Activated CD4-positive, alpha-beta T cell treated with anti-CD3 and anti-CD28 coated beads, Interleukin-2, amount 50 U/mL, for 1 hour (primary cell): ENCODE results near the gene LYVE1.
"Not testable (repeated sequence)": the region's sequence is repeated elsewhere in the genome, so short reads cannot be mapped to it uniquely, and the experiment has no call there.

Source experiments
- DNase-seq: peaks from one replicate; pipeline ENCODE4 v3.0.0-alpha.2; 2020

LYVE1 gene, protein sequence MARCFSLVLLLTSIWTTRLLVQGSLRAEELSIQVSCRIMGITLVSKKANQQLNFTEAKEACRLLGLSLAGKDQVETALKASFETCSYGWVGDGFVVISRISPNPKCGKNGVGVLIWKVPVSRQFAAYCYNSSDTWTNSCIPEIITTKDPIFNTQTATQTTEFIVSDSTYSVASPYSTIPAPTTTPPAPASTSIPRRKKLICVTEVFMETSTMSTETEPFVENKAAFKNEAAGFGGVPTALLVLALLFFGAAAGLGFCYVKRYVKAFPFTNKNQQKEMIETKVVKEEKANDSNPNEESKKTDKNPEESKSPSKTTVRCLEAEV

DNA sequence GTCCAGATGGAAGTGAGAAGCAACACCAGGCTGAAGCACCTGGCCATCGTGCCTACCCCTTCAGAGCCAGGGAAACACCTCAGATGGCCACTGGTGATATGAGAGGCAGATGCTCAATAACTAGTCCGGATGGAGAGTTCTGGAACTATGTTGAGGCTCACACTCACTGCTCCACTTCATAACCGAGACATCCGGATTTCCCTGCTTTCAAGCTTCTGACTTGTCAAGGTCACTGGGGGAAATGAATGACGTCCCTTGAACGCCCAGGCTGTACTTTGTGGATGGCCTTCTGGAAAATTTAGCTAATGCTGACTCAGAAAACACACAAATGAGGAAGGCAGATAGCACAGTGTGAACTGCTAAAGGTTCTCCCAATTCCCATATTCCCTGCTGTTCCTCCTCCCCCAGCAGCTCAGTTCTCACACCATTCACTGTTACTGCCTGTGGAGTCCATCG is at the start of gene LYVE1:
Gene LYVE1, minus strand, starts transcription at position 180 of the 456 bp plus-strand sequence. Its CDS starts 133 bp downstream, at position 47.
- no peak for DNase-seq

DNA sequence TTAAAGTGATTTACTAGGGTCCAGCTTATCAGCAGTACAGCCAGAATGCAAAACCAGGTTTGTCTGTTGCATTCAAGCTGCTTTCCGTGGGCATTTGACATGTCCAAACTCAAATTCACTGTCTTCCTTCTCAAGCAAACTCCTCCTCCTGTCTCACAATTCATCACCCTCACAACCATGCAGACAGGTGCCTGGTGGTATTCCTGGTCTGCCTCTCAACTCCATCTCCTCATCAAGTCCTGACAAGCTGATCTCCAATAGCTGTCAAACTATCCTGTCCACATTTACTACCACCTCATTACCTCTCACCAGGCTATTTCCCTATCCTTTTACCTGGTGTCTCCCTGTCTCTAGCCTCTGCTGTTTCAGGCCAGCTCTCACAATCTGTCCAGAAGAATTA is 49.1 kb upstream of the LYVE1 start:
- no peak for DNase-seq

DNA sequence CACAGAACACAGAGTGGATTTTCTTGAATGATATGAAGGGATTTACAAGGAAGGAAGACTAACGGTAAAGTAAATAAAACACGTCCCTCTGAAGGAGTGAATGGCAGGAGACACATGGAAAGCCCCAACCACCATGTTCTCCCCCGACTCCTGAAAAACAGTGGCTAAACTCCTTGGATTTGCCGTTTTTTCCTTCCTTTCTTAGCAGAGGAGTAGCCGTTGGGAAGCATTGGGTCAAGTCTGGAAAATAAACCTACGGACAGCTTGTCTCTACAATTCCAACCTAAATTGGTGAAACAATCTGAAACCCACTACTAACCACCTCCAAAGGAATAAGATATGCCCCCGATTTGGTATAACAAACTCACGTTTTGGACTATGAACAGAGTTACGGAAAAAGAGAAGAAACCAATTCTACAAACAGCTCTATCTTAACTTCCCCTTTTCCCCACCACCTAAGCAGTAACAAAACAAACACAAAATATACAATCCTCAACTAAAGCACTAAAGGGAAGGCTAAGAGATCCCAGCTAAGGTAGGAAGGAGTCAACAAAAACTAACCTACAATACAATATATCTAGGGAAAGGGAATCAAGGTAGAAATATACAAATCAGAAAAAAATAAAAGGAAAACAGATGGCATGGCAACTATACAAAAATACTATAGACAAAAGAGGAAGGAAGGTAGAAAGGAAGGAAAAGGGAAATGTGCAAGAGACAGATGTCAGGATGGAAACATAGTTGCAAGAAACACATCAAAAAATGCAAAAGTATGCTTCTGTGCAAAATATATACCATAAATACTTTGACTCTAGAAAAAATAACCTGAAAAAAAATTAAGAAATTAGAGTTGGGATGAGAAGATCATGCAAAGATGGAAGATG is 43.8 kb upstream of the LYVE1 start:
- no peak for DNase-seq

DNA sequence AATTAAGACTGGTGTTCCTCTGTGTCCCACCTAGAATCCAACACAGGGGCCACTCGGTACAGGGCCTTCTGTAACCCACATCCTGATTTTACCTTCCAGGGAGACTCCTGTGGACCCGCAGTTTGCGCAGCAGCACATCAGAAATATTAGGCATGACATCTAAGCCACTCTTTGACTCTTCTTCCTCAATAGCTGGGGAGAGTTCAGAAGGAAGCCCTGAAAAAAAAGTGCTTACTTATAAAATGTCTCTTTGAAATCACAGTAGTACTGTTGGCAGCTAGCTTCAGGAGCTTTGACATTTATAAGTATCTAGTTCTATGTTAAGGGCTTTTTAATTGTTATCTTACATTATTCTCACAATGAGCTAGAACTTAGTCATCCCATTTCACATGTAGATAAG is 41.2 kb upstream of the LYVE1 start:
- no peak for DNase-seq

DNA sequence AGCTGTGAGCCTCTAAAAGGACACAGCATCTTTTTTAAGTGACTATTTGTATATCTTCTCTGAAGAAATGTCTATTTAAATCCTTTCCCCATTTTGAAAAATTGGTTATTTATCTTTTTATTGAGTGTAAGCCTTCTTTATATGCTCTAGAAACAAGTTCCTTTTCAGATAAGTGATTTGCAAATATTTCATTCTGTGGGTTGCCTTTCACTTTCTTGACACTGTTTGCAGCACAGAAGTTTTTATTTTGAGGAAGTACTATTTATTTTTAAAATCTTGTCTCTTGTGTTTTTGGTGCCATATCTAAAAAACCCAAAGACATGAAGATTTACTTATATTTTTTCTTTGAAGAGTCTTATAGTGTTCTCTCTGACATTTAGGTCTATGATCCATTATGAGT is 40.1 kb upstream of the LYVE1 start:
- DNase-seq: no peak

DNA sequence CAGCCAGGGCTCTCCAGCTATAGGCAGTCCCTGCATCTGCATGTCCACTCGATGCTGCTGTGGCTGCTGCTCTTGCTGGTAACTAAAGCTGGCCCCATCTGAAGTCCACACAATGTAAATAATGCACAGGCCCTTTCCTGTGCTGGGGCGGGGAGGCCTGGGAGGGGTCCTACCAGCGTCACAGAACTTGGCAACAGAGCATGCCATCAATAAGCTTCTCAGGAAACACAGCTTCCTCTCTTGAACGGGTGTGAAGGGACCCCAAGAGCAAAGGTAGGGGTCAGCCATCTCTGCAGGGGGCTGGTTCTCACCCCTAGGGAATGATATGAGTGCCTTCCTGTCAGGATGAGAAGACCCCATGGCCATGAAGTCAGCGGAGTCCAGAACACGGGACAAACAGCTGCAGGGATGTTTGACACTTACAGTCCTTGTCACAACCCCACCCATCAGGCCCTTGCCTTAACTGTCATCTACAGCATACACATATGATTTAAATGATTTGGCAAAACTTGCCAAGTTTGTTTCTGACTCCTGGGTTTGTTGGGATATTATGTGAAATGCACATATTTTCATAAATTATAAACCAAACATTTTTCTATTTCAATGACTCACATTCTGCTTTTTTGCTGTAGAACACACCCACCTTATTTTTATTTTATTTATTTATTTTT is 39.1 kb upstream of the LYVE1 start:
- DNase-seq: no peak

DNA sequence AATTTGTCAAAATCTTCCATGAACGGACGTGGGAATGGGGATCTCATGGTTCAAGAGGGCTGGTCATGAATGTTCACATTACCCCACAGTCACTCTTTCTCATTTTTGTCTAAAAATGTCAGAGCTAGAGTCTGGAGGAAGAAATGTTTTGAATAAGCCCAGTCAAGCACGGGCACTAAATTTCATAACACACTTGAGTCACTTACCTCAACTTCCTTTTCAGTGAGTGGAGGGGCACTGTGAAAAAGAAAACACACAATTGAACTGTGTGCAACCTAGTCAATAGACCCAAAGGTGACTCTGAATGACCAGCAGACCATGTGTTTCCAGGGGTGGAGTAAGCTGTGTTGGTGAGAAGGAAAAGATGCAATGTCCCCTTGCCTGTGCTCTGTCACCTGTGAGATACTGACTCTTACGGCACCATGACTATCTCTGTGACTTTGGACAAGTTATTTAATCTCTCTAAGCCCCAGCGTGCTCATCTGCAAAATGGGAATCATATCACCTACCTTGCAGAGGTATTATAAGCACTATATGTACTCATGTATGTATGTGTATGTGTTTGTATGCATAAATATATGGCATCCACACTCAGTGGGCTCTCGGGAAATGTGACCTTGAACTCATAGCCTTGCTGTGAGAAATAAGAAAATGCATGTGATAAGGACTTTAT is 38.2 kb upstream of the LYVE1 start:
- no peak for DNase-seq

DNA sequence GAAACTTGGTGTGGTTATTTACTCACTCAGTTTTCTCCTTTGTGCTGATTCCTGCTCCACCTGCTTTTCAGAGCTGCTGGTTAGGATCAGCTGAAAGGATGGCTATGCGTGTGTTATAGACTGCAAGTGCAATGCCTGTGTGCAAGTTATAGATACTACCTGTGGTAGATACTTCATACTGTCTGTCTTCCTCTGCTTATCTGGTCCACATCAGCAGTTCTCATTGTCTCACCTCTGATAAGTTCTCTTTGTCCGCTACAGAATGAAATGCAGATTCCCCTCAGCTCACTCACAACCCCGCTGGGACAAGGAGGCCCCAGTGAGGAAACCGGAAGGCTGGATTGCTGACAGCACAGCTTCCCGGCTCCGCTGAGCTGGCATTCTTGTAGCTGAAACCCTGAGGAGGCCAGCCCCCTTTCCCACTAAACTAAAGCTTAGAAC is 37.5 kb upstream of the LYVE1 start:
- no peak for DNase-seq

DNA sequence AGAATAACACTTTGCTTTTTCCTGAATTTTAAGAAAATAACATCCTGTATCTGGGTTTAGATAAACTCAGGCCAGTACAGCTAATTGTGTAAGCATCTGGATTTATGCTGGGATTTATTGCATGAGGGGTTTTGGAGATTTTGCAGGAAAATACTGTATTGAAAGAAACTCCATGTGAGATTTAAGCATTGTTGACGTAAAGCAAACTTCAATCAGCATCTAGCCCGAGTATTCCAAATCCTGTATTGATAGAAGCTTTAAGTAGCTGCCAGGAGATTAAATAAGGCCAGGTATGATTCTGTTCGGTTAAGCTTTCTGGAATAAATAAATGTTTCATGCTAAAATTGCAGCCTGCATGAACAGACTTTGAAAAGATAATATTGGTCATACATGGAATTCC is 36.3 kb upstream of the LYVE1 start:
- DNase-seq: no peak

DNA sequence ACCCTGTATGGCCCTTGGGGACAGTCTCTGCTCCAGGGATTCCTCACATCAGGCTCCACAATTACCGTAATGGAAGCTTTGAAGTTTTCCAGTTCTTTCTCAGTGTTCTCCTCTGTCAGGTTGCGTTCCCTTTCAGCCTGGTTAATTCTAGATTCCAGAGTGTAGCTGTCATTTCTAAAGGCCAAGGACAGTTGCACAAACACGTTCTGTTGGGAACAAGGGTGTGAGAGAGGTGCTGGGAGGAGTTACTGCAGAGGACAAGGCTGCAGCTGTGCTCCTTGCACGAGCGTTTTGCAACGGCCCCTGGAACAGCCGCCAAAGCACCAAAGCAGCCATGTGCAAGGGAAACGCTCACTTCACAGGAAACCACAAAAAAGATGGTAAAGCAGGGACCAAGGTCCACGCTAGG is 35.9 kb upstream of the LYVE1 start:
- no peak for DNase-seq

DNA sequence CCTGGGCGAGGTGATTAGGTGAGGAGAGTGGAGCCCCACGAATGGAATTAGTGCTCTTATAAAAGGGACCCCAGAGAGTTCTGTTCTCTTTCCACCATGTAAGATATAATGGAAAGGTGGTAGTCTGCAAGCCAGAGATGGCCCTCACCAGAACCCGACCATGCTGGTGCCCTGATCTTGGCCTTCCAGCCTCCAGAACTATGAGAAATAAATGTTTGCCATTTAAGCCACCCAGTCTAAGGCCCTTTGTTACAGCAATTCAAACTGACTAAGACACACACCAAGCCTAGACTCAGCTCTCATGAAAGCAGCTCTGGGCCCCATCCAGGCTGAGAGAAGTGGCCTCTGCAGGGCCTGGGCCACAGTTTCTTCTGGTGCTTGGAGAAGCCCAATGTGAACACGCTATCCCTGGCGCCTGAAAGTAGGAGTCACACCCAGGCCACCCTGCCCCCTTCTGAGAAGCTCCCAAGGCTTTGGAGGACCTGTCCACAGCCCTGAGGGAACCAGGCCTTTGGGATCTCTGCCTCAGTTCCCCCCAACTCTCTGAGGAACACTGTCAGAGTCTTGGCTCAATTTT is 35.3 kb upstream of the LYVE1 start:
- DNase-seq: no peak

DNA sequence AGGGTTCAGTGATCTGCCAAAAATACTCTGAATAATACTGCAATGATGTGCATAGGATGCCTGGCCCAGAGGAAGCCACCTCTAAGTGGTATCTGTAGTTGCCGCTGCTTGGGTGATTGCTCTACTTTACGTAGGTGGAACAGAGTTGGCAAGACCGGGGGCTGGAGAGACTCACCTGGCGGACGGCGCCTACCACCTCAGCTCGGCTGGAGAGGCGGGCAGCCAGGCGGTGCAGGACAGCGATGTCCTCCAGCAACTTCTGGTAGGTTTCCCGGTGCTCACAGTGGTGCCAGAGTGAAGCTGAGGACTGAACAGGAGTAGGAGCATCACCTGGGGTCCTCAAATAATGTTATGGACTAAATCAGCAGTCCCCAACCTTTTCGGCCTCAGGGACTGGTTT is 34.5 kb upstream of the LYVE1 start:
- no peak for DNase-seq

DNA sequence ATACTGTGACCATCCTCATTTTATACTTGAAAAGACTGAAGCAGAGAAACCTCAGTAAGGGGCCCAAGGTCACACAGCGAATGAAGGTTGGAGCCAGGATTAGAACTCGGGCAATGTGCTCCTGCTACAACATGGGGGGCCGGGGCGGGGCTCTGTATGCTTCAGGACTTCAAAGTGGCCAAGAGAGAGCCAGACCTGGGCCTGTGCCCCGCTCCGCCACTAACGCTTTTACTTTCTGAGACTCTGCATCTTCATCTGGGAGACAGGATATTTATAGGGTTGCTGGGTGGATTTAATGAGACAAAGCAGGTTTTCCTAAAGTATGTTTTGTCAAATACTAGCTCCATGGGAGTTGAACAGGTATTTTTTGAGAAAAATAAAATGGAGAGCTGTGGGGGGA is 33.9 kb upstream of the LYVE1 start:
- no peak for DNase-seq

DNA sequence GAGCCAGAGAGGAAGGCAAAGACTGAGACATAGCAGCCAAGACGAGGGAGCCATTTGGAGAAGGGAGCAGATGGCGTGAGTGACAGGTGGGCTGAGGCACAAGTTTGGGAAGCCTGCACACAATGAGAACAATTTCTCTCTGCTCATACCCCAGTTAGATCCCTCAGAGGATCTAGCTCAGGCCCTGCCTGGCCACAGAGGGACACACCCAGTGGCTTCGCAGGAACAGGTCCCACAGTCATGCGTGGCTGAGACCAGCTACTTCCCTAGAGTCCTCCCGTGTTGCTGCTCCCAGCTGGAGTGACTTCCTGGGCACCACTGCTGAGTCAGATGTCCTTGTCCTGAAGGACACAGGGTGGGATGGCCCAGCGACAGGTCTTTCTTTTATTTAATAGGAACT is 33.4 kb upstream of the LYVE1 start:
- no peak for DNase-seq

DNA sequence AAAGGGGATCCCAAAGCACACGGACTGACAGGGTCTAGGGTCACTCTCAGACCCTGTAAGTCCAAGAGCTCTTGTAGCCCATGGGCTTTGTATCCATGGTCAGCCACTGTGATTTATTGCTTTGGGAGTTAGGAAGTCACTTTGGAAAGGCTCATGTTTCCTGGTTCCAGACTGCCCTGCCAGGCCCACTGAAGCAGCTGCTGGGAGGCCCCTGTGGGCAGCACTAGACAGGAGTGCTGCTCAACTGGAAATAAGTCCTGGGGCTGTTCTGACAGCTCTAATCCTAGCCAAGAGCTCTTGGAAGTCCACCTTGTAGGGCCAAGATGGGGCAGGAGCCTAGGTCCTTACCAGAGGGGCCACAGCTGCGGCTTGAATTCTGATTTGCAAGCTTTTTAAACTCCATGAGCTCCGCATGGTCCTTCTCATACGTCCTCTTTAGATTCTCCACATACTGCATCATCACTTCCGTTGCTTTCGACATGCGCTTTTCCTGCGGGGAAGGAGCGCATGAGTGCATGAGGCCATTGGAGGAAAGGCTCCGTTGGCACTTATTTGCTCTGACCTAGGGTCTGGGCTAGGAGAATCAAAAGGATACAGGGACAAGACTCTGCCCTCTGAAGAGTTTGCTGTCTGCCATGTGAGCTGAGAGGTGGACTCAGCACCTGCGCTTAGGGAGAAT is 32.2 kb upstream of the LYVE1 start:
- DNase-seq: no peak

DNA sequence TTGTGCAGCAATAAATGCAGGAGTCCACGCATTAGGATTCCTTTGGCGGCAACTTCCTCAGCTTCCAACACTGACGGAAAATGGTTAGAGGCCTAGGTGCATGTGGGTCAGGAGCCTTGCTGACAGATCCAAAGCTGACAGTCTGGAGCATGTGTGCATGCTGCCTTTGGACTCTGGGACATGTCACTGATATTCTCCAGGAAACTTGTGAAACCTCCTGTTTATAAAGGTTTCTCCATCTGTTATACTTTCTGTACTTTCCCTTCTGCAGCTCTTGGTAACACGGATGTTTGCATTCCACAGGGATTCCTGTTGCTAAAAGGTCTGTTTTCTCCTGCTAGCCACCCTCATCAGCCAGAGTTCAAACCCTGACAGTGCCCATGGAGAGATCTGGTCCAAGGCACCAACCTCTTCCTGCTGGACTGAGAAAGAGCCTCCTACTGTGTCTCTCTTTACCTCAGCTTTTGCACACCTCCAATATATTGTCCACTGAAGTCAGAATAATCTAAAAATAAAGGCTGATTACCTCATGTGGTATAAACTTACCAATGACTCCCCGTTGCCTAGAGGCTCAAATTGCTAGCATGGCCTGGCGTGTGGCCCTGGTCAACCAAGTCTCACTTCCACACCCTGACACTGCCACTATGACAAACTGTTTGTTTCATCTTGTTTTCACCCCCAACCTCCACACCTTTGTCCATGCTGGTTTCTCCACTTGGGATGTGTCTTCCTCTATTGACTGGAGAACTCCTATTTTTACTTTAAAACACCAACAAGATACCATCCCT is 31.1 kb upstream of the LYVE1 start:
- DNase-seq: no peak

DNA sequence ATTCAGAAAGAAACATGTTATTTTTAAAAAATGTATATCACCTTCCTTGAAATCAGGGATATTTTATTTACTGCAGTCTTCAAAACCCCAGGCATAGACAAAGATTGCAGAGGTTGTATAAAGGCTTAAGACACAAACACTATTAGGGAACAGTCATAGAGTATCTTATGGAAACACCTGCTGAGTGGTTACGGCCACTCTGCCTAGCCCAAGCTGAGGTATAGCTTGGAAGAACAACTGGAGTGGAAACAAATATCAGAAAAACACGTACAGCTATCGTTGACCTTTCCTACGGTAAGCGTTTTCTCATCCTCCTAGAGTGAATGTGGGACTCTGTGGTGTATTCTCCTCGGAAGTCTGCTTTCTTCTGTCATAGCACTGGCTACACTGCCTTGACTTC is 30.4 kb upstream of the LYVE1 start:
- DNase-seq: no peak

DNA sequence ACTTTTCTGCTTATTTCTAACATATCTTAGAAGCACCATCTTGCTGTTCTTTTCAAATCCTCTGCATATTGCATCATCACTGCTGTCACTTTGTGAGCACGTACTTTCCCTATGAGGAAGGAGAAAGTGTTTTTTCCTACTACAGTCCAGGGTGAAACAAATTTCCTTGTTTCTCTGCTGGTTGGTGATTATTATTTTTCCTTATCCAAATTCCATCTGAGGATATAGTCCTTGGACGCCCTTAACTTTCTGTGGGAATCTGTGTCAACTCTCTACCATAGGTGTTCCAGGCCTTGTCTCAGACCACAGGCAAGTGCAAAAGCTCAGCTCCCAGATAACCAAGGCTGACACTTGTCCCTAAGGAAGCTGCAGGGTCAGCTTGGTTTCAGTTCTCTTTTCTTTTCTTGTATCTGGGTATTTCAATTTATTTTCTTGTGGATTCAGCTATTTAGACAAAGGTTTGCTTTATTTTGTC is 29.4 kb upstream of the LYVE1 start:
- no peak for DNase-seq

DNA sequence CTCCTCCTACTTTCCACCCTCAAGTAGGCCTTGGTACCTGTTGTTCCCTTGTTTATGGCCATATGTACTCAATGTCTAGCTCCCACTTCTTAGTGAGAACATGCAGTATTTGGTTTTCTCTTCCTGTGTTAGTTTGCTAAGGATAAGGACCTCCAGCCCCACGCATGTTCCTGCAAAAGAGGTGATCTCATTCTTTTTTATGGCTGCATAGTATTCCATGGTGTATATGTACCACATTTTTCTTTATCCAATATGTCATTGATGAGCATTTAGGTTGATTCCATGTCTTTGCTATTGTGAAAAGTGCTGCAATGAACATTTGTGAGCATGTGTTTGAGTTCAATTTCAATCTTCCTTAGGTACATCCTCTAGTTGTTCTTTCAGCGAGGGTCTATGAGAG is 27.4 kb upstream of the LYVE1 start:
- DNase-seq: not testable (repeated sequence)

DNA sequence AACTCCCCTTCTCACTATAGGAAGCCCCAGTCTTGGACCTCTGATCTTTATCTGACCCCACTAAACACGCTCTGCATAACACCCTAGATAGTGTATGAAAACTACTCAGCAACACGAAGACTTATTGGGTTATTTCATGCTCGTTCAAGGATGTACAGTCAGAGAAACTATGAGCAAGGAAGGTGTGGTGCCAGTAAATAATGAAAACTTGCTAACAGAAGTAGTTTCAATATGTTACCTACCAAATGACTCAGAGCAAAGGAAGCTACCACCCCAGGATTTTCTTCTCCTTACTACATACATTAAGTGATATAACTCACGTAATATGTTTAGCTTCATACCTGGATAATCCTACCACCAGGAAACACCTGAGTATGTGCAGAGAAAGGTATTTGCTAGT is 25.9 kb upstream of the LYVE1 start:
- no peak for DNase-seq

DNA sequence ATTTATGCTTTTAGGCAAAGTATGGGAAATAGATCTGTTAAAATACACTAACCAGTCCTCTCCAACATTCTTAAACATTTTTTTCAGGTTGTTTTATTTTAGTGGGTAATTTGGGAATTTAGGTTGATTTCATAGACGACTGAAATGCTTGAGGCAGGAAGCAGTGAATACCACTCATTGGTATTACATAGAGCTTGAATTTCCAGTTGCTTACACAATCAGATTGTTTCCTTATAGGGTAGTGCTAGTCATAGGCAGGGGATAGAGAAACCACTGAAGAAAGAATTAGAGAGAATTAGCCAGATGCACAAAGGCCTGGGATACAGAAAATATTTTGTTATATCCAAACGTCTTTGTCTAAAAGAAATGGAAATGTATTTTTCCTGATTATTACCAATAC is 23.9 kb upstream of the LYVE1 start:
- DNase-seq: no peak
